HG02588 (cell line): ENCODE results near the gene ICE2.
A peak's percentile ranks its signal among the peaks of the same experiment; 100 is the strongest.
"Not testable (repeated sequence)": the region's sequence is repeated elsewhere in the genome, so short reads cannot be mapped to it uniquely, and the experiment has no call there.

ENCODE experiments used
- ATAC-seq: cut with Tn5 transposase; IDR thresholded peaks from one replicate; pipeline ENCODE4 v1.9.1; 2021; ENCODE audit warnings: mild to moderate bottlenecking, moderate library complexity; ENCODE audit not compliant: unreplicated experiment

Gene ICE2

GRCh38 chr15:60411774-60412425 lies 67.0 kb downstream of the ICE2 start:
- ATAC-seq = no peak

- not testable (repeated sequence) for ATAC-seq
These were observed 68.6 kb downstream of the ICE2 start for GRCh38 chr15:60410350-60410749.

- ATAC-seq = no peak
These were observed 70.4 kb downstream of the ICE2 start for GRCh38 chr15:60408463-60408981.

GRCh38 chr15:60407415-60407805 lies 71.5 kb downstream of the ICE2 start:
- no peak for ATAC-seq

GRCh38 chr15:60406513-60407414 lies 72.2 kb downstream of the ICE2 start:
- no peak for ATAC-seq

- no peak for ATAC-seq
These were observed 73.5 kb downstream of the ICE2 start for GRCh38 chr15:60405399-60405798.

GRCh38 chr15:60404351-60404750 lies 74.6 kb downstream of the ICE2 start:
- not testable (repeated sequence) for ATAC-seq

GRCh38 chr15:60400944-60401343 lies 78.0 kb downstream of the ICE2 start:
- no peak for ATAC-seq

- ATAC-seq = no peak
These were observed 79.0 kb downstream of the ICE2 start for GRCh38 chr15:60399931-60400330.

GRCh38 chr15:60399246-60399915 lies 79.6 kb downstream of the ICE2 start:
- ATAC-seq = no peak

GRCh38 chr15:60397772-60398445 lies 81.0 kb downstream of the ICE2 start, which contains the start of gene ANXA2:
TSS of gene ANXA2 (minus strand) at chr15:60397986. CDS start at chr15:60386075, 11,911 bp downstream.
- ATAC-seq = peak; percentile 72

GRCh38 chr15:60396958-60397771 lies 81.8 kb downstream of the ICE2 start:
- peak; percentile 79 for ATAC-seq

GRCh38 chr15:60396560-60396957 lies 82.4 kb downstream of the ICE2 start:
- ATAC-seq = no peak

GRCh38 chr15:60396100-60396499 lies 82.8 kb downstream of the ICE2 start:
- no peak for ATAC-seq

GRCh38 chr15:60395276-60396011 lies 83.5 kb downstream of the ICE2 start:
- ATAC-seq = no peak

GRCh38 chr15:60394689-60395097 lies 84.2 kb downstream of the ICE2 start:
- no peak for ATAC-seq

- no peak for ATAC-seq
These were observed 85.8 kb downstream of the ICE2 start for GRCh38 chr15:60392986-60393790.

- ATAC-seq = no peak
These were observed 86.3 kb downstream of the ICE2 start for GRCh38 chr15:60392601-60392985.
